Measurements from ENCODE around the gene PLD1. TPM values are rescaled to one million over a fixed set of nuclear protein-coding genes. Genes with fewer than 3 reads are reported as not detected.

PLD1 gene
- total and polyA plus RNA-seq, 4 donors: 3.1 to 31.1 (median 12.2) TPM

- ATAC-seq (ENCODE audit: insufficient read depth, low FRiP score): no peak
- no peak for DNase-seq
- TF ChIP-seq, protein P1, sequence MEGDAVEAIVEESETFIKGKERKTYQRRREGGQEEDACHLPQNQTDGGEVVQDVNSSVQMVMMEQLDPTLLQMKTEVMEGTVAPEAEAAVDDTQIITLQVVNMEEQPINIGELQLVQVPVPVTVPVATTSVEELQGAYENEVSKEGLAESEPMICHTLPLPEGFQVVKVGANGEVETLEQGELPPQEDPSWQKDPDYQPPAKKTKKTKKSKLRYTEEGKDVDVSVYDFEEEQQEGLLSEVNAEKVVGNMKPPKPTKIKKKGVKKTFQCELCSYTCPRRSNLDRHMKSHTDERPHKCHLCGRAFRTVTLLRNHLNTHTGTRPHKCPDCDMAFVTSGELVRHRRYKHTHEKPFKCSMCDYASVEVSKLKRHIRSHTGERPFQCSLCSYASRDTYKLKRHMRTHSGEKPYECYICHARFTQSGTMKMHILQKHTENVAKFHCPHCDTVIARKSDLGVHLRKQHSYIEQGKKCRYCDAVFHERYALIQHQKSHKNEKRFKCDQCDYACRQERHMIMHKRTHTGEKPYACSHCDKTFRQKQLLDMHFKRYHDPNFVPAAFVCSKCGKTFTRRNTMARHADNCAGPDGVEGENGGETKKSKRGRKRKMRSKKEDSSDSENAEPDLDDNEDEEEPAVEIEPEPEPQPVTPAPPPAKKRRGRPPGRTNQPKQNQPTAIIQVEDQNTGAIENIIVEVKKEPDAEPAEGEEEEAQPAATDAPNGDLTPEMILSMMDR (IDR thresholded peaks at IDR 0.05; ENCODE audit: control extremely low read depth, extremely low read depth): no peak
- Histone ChIP-seq H3K9ac (ENCODE audit: insufficient read depth in 1 of 2, low read length in 2 of 2) (no peak overlapping the region), H3K27me3 (ENCODE audit: control insufficient read depth in 3 of 3, insufficient read depth in 3 of 3, low read length in 2 of 3) (no peaks in the 10 kb centered on the region), H3K9me3 (ENCODE audit: control insufficient read depth in 4 of 4, insufficient read depth in 3 of 4, low read length in 3 of 4) (no peaks in the 10 kb centered on the region), H3K4me3 (no peak overlapping the region), H3K4me1 (ENCODE audit: control insufficient read depth in 5 of 5, insufficient read depth in 5 of 5, low read length in 5 of 5) (peaks cover 0 to 25% (median 8%) of the 10 kb centered on the region in 5 donors), H3K36me3 (ENCODE audit: control insufficient read depth in 4 of 4, insufficient read depth in 4 of 4, low read length in 4 of 4) (no peaks in the 10 kb centered on the region), H3K27ac (ENCODE audit: low read depth in 1 of 2, low read length in 1 of 2) (no peak overlapping the region)
- 94 to 97% methylated on average over 3 of the region's 3 CpGs for WGBS, 2 donors
Observed at GRCh38 chr3:171827385-171827784, 17.1 kb upstream of the PLD1 start.

GRCh38 chr3:171825222-171825828 lies 15.0 kb upstream of the PLD1 start:
- TF ChIP-seq, protein P1 (IDR thresholded peaks at IDR 0.05; ENCODE audit: control extremely low read depth, extremely low read depth): no peak
- DNase-seq (peak in 2 of 3 donors; percentile 75 to 83), ATAC-seq (ENCODE audit: insufficient read depth, low FRiP score) (no peak)
- Histone ChIP-seq H3K4me3 (no peak overlapping the region), H3K4me1 (ENCODE audit: control insufficient read depth in 5 of 5, insufficient read depth in 5 of 5, low read length in 5 of 5) (peaks cover 0 to 28% (median 8%) of the 10 kb centered on the region in 5 donors), H3K9ac (ENCODE audit: insufficient read depth in 1 of 2, low read length in 2 of 2) (no peak overlapping the region), H3K27ac (ENCODE audit: low read depth in 1 of 2, low read length in 1 of 2) (no peak overlapping the region), H3K36me3 (ENCODE audit: control insufficient read depth in 4 of 4, insufficient read depth in 4 of 4, low read length in 4 of 4) (no peaks in the 10 kb centered on the region), H3K9me3 (ENCODE audit: control insufficient read depth in 4 of 4, insufficient read depth in 3 of 4, low read length in 3 of 4) (no peaks in the 10 kb centered on the region), H3K27me3 (ENCODE audit: control insufficient read depth in 3 of 3, insufficient read depth in 3 of 3, low read length in 2 of 3) (no peaks in the 10 kb centered on the region)
- 25 to 36% methylated on average over 5 of the region's 5 CpGs for WGBS, 2 donors

DNA sequence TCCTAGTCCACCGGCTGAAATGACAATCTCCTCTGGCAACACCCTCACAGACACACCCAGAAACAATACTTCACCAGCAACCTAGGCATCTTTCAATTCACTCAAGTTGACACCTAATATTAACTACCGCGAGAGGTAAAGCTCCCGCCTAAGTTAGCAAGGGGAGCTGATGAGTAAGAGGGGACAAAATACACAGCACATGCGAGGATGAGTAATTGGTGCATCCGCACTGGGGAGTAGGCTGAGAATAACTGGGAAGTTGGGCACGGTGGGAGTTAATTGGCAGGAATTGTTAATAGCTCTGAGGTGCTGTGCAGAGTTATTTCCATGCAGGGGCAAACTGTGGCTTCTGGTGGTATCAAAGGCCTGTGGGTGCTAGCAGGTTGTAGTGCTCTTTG lies 14.5 kb upstream of the PLD1 start:
- ATAC-seq (ENCODE audit: insufficient read depth, low FRiP score) (no peak), DNase-seq (no peak)
- no peak overlapping the region for H3K9ac ChIP-seq (ENCODE audit: insufficient read depth in 1 of 2, low read length in 2 of 2)
- no peaks in the 10 kb centered on the region for H3K27me3 ChIP-seq (ENCODE audit: control insufficient read depth in 3 of 3, insufficient read depth in 3 of 3, low read length in 2 of 3)
- H3K36me3 ChIP-seq (ENCODE audit: control insufficient read depth in 4 of 4, insufficient read depth in 4 of 4, low read length in 4 of 4): no peaks in the 10 kb centered on the region
- peaks cover 0 to 24% (median 6%) of the 10 kb centered on the region in 5 donors for H3K4me1 ChIP-seq (ENCODE audit: control insufficient read depth in 5 of 5, insufficient read depth in 5 of 5, low read length in 5 of 5)
- TF ChIP-seq, protein P1 (IDR thresholded peaks at IDR 0.05; ENCODE audit: control extremely low read depth, extremely low read depth): no peak
- 77 to 86% methylated on average over 7 of the region's 7 CpGs for WGBS, 2 donors
- no peak overlapping the region for H3K4me3 ChIP-seq
- H3K27ac ChIP-seq (ENCODE audit: low read depth in 1 of 2, low read length in 1 of 2): no peak overlapping the region
- H3K9me3 ChIP-seq (ENCODE audit: control insufficient read depth in 4 of 4, insufficient read depth in 3 of 4, low read length in 3 of 4): no peaks in the 10 kb centered on the region

DNA sequence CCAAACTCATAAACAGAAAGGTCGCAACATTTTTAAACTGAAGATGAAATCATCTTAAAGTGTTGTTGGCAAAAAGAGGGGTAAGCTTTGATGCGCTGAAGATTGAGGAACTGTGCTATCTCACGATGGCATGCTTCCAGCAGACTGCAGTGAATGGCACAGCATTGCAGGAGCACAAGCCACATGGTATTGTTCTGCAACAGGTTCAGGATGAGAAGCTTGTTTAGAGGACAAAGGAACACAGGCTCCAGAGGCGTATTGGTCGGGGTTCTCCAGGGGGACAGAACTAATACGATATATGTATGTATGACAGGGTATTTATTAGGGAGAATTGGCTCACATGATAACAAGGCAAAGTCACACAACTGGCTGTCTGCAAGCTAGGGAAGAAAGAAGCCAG lies 13.8 kb upstream of the PLD1 start:
- H3K36me3 ChIP-seq (ENCODE audit: control insufficient read depth in 4 of 4, insufficient read depth in 4 of 4, low read length in 4 of 4): no peaks in the 10 kb centered on the region
- ATAC-seq (ENCODE audit: insufficient read depth, low FRiP score) (no peak), DNase-seq (peak in 1 of 3 donors; percentile 57)
- peaks cover 0 to 17% (median 5%) of the 10 kb centered on the region in 5 donors for H3K4me1 ChIP-seq (ENCODE audit: control insufficient read depth in 5 of 5, insufficient read depth in 5 of 5, low read length in 5 of 5)
- no peak overlapping the region for H3K9ac ChIP-seq (ENCODE audit: insufficient read depth in 1 of 2, low read length in 2 of 2)
- 34 to 64% methylated on average over 6 of the region's 6 CpGs for WGBS, 2 donors
- no peaks in the 10 kb centered on the region for H3K9me3 ChIP-seq (ENCODE audit: control insufficient read depth in 4 of 4, insufficient read depth in 3 of 4, low read length in 3 of 4)
- H3K27ac ChIP-seq (ENCODE audit: low read depth in 1 of 2, low read length in 1 of 2): no peak overlapping the region
- H3K4me3 ChIP-seq: no peak overlapping the region
- TF ChIP-seq, protein P1 (IDR thresholded peaks at IDR 0.05; ENCODE audit: control extremely low read depth, extremely low read depth): no peak
- H3K27me3 ChIP-seq (ENCODE audit: control insufficient read depth in 3 of 3, insufficient read depth in 3 of 3, low read length in 2 of 3): no peaks in the 10 kb centered on the region
